Epithelial cell of esophagus (primary cell): ENCODE measurements around the gene NUP50.

ENCODE experiments used
- DNase-seq: peaks from one replicate; pipeline ENCODE4 v3.0.0; 2010; ENCODE audit warnings: low read depth
- H3K4me3 ChIP-seq: 2 replicates; pipeline ENCODE4 v1.5.1; 2011; ENCODE audit warnings: mild to moderate bottlenecking, low read length, control low read depth
- TF ChIP-seq, protein P1 (sequence below): IDR thresholded peaks from 2 replicates; pipeline ENCODE4 v1.5.1; 2011; ENCODE audit warnings: low read depth, mild to moderate bottlenecking, low read length, control low read depth, inconsistent platforms; ENCODE audit not compliant: insufficient read depth; ENCODE audit errors: missing control alignments

The NUP50 gene

DNA sequence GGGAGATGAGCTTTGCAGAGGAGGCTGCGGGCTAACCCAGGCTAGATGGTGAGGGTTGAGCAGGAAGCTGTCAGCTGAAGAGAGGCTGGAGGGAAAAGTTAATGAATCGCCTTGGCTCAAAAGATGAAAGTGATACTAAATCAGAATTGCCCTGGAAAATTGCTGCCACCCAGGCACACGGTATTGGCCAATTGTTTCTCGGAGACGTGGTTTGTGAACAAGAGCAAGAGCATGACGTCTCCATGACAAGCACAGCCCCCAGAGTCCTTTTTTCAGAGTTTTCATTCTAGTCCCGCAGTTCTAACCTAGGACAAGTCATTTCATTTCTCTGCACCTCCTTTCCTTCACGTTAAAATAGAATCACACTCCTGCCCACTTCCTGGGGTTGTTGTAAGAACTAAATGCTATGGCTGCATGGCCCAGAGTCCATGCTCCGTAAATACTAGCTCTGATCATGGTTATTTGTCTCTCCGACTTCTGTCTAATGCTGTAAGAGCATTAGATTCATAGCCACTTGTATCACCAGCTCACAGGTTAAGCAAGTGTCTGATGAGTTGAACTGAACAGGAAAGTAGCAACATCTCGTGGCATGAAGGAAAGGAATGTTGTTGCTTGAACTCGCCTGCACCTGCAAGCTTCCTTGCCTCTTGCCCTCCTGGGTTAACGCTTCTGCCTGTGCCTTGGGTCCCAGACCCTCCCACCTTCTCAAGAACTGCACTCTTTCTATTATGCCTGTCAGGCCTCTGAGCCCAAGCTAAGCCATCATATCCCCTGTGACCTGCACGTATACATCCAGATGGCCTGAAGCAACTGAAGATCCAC lies 33.8 kb upstream of the NUP50 start:
- no peak overlapping the region for H3K4me3 ChIP-seq
- peak; percentile 66 for DNase-seq
- TF ChIP-seq, protein P1, sequence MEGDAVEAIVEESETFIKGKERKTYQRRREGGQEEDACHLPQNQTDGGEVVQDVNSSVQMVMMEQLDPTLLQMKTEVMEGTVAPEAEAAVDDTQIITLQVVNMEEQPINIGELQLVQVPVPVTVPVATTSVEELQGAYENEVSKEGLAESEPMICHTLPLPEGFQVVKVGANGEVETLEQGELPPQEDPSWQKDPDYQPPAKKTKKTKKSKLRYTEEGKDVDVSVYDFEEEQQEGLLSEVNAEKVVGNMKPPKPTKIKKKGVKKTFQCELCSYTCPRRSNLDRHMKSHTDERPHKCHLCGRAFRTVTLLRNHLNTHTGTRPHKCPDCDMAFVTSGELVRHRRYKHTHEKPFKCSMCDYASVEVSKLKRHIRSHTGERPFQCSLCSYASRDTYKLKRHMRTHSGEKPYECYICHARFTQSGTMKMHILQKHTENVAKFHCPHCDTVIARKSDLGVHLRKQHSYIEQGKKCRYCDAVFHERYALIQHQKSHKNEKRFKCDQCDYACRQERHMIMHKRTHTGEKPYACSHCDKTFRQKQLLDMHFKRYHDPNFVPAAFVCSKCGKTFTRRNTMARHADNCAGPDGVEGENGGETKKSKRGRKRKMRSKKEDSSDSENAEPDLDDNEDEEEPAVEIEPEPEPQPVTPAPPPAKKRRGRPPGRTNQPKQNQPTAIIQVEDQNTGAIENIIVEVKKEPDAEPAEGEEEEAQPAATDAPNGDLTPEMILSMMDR, result no peak

DNA sequence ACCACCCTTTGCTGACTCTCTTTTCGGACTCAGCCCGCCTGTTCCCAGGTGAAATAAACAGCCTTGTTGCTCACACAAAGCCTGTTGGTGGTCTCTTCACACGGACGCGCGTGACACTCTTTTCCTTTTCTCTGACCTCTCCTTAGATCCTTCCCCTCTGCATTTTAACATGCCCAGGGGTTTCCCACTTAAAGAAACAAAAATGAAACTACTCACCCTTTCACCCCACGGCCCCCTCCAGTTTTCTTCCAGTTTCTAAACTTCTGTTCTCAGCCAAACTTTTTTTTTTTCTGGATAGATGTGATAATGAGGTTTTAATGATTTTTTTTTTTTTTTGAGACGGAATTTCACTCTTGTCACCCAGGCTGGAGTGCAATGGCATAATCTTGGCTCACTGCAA lies 32.8 kb upstream of the NUP50 start:
- no peak overlapping the region for H3K4me3 ChIP-seq
- no peak for DNase-seq
- TF ChIP-seq, protein P1, result no peak

DNA sequence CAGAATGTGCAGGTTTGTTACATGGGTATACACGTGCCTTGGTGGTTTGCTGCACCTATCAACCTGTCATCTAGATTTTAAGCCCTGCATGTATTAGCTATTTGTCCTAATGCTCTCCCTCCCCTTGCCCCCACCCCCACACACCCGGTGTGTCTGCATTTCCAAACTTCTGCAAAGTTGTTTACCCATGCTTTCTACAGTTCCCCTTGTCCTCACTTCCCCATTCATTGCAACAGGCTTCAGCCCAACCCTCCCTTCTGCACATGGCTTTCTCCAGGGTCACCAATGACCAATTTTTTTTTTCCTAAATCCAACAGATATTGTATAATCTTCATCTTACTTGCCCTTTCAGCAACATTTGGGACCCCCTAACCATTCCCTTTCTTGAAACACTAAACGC lies 32.0 kb upstream of the NUP50 start:
- TF ChIP-seq, protein P1, result no peak
- H3K4me3 ChIP-seq, result no peak overlapping the region
- no peak for DNase-seq

DNA sequence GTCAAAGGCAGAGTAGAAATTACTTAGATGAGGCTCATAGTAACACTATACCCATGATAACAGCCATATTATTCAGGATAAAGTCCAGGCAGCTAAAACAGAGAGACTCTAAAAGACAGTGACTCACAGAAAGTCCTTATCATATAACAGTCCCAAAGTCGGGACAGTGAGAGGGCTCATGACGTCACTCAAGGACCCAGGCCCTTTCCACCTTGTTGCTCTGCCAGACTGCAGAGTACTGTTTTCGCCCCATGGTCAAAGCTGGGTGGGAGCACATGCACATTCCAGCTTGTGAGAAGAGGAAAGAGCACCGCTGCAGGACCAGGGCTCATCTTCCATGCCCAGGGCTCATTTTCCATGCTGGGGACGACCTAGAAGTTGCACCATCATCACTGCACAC lies 29.4 kb upstream of the NUP50 start:
- H3K4me3 ChIP-seq, result no peak overlapping the region
- TF ChIP-seq, protein P1, result no peak
- no peak for DNase-seq

DNA sequence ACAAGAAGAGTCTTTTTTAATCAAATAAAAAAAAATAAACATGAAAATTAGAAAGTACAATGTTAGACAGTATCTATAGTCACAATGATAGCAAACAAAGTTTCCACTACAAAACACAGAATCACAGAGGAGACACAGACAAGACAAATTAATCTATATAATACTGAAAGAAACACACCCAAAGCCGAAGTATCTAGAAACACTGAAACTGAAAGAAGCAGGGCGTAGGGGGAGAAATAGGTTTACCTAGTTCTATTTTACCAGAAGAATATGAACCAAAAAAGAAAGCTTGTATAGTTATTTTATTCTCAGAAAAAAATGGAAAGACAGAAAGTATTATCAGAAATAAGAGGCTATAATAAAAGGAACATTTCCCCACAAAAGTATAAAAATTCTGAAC lies 27.1 kb upstream of the NUP50 start:
- no peak overlapping the region for H3K4me3 ChIP-seq
- TF ChIP-seq, protein P1, result no peak
- DNase-seq, result no peak

DNA sequence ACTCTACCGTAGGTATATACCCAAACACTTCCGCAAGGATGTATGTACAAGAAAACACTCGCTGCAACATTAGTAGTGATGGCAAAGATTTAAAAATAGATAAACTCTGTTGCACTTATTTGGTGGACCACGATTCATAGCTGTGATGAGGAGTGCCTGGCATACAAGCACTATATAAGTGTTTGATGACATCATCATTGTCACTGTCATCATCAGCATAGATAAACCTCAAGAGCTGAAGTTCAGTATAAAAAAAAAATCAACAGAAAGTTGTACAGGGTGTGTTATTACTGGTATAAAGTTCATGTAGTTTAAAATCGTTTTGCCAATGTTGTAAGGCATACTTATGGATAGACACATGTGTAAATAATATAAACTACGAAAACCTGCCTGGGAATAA lies 24.0 kb upstream of the NUP50 start:
- TF ChIP-seq, protein P1, result no peak
- DNase-seq, result no peak
- no peak overlapping the region for H3K4me3 ChIP-seq

DNA sequence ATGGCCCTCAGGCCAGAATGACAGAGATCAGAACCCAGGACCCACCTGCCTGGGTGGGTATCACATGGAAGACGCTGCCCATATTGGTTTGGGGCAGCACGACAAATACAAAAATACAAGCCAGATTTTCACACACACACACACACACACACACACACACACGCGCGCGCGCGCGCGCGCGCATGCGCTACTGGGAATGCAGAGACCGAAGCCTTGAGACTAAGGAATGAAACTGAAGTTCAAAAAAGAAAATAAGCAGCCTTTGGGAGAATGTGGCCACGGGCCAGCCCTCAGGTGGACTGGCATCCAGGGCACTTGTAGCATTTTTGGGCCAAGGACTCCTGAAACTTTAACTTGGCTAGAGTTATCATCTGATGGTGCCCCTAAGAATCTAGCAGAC lies 21.3 kb upstream of the NUP50 start:
- no peak for DNase-seq
- no peak overlapping the region for H3K4me3 ChIP-seq
- TF ChIP-seq, protein P1, result no peak
